Endometrium (tissue), 2 donors: ENCODE measurements around the gene ETF1.

Source experiments
- FAIRE-seq: peaks from 2 replicates; lab custom pipeline; 2012; peaks lifted over from hg19 to GRCh38; lab: Jason Lieb, UNC
- donor health status: control.
- donor health status: control.

The ETF1 gene

GRCh38 chr5:138563340-138564118, 20.5 kb upstream of the ETF1 start:
- no peak for FAIRE-seq

- FAIRE-seq = no peak
Observed at GRCh38 chr5:138560971-138561370, 17.9 kb upstream of the ETF1 start.

- no peak for FAIRE-seq
Observed at GRCh38 chr5:138559937-138560336, 16.9 kb upstream of the ETF1 start.

DNA sequence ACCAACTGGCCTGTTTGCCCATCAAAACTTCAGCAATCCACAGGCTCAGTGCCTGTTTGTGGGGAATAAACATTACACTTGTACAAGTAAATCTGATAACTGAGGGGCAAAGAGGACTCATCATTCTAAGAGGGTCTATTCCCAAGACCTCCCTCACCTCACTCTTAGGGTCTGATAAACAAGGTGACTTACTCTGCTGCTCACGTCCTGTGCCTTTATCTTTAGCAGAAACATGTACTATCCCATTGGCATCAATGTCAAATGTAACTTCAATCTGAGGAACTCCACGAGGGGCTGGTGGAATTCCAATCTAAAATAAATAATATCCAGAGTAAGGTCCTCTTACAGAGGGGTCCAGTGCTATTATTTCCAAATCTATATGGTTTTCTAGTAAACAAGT, 14.6 kb upstream of the ETF1 start:
- FAIRE-seq = no peak

- FAIRE-seq = no peak
Observed at GRCh38 chr5:138554143-138554542, 11.1 kb upstream of the ETF1 start.

- FAIRE-seq = no peak
Observed at GRCh38 chr5:138553437-138554095, 10.5 kb upstream of the ETF1 start.

DNA sequence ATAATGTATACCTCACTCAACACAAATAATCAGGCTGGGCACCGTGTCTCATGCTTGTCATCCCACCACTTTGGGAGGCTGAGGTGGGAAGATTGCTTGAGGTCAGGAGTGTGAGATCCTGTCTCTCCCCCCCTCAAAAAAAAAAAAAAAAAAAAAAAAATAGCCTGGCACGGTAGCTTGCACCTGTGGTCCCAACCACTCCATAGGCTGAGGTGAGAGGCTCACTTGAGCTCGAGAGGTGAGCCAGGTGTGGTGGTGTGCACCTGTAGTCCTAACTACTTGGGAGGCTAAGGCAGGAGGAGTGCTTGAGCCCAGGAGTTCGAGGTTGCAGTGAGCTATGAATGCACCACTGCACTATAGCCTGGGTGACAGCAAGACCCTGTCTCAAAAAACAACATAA, 9.6 kb upstream of the ETF1 start:
- FAIRE-seq = no peak

GRCh38 chr5:138549414-138549813, 6.4 kb upstream of the ETF1 start:
- FAIRE-seq = no peak

DNA sequence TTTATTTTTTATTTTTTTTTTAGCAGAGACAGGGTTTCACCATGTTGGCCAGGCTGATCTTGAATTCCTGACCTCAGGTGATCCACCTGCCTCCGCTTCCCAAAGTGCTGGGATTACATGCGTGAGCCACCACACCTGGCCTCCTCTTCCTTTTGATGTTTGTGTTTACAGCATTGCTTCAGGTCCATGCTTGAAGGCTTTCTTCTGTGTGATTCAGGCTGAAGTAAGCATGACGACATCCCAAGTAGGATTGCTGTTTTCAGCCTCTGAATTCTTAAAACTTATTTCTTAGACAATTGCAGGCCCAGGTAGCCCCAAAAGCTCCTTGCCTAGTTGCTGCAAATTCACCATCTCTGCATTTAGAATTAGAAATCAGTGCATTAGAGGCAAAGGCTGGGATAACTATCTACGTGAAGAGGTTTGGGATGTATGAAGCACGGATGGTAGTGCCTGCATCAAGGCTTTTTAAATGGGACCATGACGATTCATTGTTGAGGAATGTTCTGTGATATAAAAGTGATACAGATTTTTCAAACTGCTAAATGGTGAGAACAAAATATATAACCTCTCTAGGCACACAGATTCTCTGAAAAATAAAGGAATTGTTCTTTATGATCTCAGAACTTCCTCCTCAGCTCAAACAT, 3.0 kb upstream of the ETF1 start:
- FAIRE-seq = no peak

GRCh38 chr5:138544181-138545134, 1.4 kb upstream of the ETF1 start:
- no peak for FAIRE-seq

DNA sequence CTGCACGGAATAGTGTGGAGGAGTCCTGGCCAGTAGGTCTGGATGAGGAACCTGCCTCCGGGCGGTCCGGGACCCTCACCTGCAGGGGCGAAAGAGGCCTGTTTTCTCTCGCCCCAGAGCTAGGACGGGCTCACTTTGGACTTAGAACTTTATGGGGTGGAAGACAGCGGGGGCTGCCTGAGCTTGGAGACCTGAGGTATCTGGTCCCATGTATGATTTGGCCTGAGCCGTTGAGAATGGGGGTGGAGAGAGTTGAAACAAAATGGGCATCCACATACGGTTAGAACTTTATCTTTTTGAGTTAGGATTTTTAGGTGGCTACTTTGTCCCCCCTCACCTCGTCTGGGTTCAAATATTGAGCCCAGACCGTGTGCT, 681 bp upstream of the ETF1 start:
- no peak for FAIRE-seq

DNA sequence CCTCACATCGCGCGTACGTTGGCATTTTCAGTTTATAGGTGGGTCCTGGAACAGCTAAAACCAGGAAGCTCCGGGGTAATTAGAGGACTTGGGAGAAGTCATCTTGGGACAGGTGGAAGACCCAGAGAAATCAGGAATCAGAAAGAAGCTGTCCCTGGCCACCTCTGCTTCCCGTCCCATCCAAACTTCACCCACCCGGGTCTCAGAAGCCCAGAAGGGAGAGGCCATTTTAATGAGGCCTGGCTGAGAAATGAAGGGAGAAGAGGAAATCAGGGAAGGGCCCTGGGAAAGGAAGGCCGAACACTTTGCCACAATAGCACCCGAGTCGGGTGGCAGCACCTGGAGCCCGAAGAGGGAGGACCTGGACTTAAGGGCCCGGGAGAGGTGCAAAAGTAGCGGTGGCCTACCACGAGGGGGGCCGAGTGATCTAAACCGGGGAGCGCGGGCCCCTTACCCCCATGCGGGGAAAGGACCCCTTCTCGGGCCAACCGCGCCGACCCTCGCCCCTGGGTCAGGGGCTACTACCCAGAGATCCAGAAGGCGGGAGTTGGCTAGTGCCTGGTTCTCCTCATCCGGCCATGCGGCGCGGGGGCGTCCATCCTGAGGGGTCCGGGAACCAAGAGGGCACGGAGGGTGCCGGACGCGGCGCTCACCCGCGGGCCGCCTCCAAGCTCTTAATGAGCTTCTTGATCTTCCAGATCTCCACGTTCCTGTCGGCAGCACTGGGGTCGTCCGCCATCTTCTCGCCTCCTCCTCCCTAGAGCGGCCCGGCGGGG, 668 bp downstream of the ETF1 start:
- no peak for FAIRE-seq

- FAIRE-seq = no peak
Observed at GRCh38 chr5:138541511-138542179, 1.4 kb downstream of the ETF1 start.

DNA sequence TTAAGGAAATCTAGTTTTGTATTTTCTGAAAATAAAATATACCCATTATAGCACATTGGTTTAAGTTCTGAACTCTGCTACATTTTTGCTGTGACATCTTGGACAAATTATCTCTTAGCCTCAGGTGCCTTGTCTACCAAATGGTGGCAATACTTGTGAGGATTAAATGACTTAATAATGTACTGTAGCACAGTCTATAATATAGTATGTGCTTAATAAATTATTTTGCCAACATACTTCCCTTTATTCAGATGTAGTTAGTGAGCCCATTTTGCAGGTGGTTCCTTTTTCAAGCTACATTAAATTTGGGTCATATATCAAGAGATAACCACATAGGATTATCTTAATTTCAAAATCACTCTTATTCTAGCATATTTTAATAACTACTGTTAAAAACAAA, 3.2 kb downstream of the ETF1 start:
- no peak for FAIRE-seq

DNA sequence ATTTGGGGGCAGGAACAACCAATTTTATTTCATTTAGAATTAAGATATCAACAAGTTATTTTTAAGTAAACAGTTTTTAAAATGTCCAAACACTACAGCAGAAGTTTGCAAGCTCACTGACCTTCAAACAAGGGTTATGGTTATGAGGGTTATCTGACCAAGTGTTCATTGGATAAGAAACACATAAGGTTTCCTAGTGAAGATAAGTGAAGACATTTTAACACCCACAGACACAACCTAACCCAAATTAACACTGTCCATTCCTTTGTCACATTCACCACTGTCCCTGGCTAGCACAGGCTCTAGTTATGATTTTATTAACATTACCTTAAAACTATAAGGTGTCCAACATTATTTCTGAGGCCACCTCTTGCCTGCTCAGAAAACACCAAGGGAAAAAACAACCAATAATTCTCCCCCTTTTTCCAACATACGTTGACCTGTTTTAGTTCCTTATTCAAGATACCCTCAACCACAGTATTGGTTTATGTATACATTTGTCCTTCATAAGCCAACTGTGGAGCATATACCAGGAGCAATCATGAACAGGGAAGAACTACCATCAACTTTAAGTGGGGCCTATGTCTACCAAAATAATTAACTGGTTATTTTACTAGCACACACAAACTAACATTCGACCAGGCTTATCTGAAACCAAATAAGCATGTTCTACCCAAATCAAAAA, 4.0 kb downstream of the ETF1 start:
- no peak for FAIRE-seq

GRCh38 chr5:138536665-138537315, 6.2 kb downstream of the ETF1 start:
- no peak for FAIRE-seq

GRCh38 chr5:138536215-138536614, 6.8 kb downstream of the ETF1 start:
- no peak for FAIRE-seq

- FAIRE-seq = no peak
Observed at GRCh38 chr5:138533973-138534941, 8.8 kb downstream of the ETF1 start.

- no peak for FAIRE-seq
Observed at GRCh38 chr5:138529812-138530211, 13.2 kb downstream of the ETF1 start.
